GM19463 (cell line): ENCODE measurements around the gene ADSL.
"Not testable (repeated sequence)": the region's sequence is repeated elsewhere in the genome, so short reads cannot be mapped to it uniquely, and the experiment has no call there.

Source experiments
- ATAC-seq: cut with Tn5 transposase; IDR thresholded peaks from one replicate; pipeline ENCODE4 v1.9.1; 2021; ENCODE audit warnings: mild to moderate bottlenecking, moderate library complexity; ENCODE audit not compliant: unreplicated experiment

ADSL gene

DNA sequence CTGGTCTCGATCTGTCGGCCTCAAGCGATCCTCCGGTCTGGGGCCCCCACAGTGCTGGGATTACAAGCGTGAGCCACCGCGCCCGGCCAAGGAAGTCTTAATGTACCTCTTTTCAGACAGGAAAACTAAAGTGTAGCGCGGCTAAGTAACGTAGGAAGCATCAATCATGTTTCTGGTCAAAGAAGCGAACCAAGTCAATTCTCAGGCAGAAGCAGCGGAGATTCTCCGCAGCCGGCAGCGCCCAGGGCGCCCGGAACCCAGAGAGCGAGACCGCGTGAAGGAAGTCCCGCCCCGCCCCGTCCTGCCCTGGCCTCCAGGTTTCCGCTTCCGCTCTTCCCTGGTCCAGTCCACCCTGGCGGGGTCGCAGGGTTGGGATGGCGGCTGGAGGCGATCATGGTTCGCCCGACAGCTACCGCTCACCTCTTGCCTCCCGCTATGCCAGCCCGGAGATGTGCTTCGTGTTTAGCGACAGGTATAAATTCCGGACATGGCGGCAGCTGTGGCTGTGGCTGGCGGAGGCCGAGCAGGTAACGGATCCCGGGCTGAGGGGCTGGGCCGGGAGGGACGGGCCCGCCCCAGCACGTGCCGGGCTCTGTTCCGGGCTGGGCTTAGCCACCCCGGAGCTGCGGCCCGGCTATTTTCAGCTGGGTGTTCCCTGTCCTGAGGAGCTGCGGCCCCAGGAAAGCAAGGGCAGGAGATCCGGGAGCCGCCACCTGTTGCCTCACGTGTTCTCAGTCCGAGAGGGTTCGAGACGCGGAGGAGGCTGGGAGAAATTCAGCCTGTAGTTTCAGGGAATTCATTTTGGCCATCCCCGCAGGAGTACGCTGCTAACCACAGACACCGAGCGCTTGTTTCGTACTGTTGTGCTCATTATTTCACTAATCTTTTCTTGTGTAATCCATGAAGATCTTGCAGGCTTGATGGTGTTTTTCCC lies at the start of gene ADSL:
Gene ADSL (plus strand): TSS at position 316 of the 934 bp plus-strand sequence. CDS start 59 bp downstream, at position 375.
- peak; percentile 92 for ATAC-seq

DNA sequence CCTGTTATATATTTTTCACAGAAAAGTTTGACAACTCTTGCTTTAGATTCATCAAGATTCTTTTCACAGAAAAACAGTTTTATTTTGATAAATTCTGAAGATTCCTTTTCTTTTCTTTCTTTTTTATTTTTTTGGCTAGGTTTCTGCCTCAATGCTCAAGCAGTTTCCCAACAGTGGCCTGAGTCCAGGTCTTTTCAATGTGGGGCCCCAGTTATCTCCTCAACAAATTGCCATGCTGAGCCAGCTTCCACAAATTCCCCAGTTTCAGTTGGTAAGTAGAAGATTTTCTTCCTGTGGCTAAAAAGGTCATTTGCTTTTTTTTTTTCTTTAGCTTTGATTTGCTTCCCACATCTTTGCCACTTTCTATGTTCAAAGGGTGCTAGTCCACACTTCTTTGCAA lies 46.0 kb upstream of the ADSL start:
- ATAC-seq = no peak

DNA sequence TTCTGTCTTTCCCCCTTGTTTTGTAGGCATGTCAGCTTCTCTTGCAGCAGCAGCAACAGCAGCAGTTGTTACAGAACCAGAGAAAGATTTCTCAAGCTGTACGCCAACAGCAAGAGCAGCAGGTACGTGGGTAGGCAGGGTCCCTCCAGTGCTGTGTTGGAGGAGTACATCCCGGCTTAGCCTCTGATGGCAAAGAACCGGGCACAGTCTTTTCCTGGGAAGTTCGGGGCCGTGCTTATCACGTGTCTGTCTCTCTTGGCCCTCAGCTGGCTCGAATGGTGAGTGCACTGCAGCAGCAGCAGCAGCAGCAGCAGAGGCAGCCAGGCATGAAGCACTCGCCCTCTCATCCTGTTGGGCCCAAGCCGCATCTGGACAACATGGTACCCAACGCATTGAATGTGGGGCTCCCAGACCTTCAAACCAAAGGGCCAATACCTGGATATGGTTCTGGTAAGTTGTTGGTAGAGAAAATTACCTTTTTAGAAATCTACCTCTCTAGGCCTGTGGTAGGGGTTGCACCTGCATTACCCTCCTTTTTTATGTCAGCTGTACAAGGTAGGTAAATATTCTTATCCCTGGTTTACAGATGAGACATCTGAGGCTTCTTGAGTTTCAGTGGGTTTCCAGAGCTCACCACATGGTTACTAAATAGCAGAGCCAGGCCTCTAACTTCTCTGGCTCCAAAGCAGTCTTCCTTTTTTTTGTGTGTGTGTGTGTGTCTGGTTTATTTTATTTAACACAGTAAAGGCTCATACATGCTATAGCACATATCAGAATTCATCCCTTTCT lies 45.2 kb upstream of the ADSL start:
- ATAC-seq = peak; percentile 77

DNA sequence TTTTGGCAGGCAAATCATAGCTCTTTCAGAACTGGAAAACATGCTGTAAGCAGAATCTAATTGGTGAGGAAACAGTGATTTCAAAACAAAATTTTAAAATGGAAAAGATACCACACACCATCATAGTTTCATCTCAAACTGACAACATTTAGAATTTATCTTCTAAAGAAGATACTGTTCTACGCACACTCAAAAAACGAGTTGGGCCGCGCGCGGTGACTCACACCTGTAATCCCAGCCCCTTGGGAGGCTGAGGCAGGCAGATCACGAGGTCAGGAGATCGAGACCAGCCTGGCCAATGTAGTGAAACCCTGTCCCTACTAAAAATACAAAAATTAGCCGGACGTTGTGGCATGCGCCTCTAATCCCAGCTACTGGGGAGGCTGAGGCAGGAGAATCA lies 44.2 kb upstream of the ADSL start:
- no peak for ATAC-seq

DNA sequence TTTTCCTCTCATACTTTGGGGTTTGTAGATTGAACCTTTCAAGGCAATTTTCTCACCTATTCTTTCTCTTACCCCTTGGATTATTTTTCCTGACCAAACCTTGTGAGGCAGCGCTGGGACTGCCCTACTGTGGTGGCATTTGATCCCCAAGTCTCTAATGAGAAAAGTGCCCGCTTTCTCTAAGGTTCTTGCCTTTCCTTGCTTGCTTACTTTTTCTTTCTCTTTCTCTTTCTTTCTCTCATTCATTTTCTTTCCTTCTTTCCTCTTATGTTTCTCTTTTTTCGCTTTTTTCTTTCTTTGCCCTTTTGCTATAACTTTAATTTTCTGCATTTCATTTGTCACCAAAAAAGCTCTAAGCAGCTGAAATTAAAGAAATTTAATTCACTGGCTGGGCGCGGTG lies 40.7 kb upstream of the ADSL start:
- no peak for ATAC-seq

DNA sequence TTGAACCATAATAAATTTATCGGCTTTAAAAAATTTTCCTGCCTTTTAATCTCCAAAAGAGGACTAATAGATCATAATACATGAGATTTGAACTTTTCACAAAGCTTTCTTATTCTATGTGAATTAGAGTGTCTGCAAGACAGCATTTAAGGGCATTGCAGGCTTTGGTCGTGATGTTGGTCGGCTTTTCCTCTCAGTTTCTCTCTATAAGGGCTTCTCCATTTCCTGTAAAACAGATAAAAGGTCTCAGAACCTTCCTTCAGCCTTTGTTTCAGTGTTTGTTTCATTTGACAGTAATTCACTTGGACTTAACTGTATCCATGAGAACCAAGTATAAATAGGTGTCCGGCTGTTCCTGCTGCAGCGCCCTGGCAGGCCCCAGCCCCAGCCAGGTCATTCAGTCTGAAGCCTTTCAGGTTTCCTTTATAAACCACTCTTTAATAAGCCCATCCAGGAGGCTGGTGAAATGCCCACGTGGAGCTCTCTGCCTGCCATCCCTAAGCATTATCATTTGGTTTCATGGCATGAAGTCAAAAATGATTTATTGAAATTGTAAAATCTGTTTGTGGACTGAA lies 37.2 kb upstream of the ADSL start:
- ATAC-seq = no peak

DNA sequence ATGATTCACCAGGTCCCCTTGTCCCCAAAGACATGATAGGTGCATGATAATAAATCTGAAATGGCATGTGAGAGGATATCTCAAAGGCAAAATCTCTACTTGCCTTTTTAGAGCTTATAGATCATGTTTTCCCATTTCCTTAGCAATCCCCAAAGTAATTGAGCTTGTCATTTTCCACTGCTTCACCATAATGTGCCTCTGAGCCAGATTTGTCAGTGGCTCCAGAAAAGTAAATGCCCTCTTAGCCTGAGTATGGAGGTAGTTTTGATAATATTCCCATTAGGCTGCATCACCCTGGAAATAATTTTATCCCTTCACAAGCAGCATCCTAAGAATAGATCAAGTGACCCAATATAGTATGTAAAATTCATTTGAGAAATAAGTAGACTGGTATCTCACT lies 36.7 kb upstream of the ADSL start:
- no peak for ATAC-seq

DNA sequence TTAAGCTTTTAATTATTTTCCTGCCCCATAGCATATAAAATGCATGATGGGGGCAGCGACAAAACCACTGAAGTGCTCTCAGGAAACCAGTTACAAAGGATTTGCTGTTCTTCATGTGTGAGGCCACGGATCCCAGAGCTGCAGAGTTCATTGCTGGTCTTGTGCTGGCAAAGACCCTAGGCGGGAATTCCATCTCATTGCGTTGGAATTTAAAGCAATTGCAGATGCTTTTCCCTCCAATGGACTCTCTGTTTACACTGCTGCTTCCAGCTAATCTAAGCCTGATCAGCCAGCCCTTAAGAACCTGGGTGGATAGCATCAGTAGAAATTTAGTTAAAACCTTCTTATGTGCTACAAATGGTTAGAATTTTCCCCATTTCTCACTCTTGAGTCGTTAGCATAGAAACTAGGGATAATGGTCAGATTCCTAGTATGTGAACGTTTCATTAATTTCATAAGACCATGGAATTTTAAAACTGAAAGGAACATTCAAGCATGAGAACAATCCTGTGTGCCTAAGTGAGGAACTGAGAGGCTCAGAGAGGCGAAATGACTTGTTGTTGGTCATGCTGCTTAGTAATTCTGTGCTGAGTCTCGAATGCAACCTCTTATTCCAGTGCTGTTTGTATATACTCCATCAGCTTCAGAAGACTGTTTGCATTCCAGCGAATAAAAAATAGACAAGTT lies 36.1 kb upstream of the ADSL start:
- no peak for ATAC-seq

DNA sequence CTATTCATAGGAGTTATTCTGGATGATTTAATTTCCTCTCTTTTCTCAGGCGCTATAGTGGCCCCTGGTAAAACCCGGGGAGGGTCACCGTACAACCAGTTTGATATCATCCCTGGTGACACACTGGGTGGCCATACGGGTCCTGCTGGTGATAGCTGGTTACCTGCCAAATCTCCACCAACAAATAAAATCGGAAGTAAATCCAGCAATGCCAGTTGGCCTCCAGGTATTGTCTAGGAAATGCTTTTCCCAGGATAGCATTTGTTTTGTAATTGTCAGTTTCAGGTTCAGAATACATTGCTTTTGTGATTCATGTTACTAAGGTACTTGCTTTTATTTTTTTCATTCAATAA lies 35.6 kb upstream of the ADSL start:
- ATAC-seq = no peak

DNA sequence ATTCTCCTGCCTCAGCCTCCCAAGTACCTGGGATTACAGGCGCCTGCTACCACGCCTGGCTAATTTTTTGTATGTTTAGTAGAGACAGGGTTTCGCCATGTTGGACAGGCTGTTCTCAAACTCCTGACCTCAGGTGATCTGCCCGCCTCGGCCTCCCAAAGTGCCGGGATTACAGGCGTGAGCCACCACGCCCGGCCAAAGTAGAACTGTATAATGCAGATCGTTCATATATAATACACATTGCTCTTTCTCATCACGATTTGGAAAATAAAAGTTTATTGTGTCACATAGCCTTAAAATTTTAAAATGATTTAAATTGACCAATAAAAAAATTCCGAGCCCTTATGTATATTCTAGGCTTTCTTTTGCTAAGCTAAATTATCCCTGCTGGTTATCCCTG lies 34.7 kb upstream of the ADSL start:
- ATAC-seq = not testable (repeated sequence)

DNA sequence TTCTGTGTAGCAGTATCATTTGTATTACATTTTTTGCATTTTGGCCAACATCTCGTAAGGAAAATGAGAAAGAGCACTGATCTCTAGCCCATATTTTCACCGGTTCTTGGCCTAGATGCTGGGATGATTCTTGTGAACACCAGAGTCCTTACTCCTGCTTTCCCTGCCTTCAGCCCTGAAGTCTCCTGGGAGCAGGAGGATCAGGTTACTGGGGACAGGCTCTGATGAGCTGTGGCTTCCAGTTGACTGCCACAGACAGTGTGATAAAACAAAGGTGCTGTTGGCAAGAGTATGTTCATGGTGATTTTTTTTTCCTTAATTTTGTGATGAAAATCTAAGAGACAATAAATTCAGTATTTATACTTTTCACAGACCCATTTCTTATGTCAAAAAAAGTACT lies 34.2 kb upstream of the ADSL start:
- ATAC-seq = no peak

DNA sequence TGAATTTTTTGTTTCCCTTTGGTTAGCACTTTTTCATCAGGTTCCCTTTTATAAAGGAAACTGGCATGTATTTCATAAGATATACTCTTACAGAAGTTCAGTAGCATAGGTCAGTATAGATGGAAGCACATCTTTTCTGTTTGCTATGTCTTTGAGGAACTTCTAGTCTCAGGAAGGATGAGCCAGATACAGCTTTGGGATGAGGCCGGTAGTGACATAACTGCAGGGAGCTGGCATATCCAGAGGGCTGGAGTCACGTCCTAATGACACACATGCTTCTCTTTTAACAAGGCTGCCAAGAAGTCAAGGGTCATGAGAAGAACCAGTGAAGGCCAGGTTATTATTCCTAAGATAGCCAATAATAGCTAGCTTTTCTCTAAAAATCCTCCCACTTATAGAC lies 33.3 kb upstream of the ADSL start:
- ATAC-seq = no peak

DNA sequence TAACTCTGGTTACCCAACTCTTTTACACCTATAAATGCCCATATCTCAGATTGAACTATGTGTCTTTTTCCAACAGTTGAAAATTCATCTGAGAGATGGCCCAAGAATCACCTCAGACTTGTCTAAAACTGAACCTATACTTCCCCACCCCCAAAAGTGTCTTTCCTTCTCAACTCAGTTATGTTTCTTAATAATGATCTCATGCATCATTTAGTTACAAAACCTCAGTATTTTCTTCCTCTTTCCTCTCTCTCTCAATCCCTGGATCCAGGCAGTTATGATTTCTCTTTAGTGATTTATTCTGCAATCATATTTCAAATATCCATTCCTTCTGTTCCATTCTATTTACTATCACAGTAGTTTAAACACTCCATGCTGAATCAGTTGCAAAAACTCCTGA lies 32.3 kb upstream of the ADSL start:
- ATAC-seq = no peak

DNA sequence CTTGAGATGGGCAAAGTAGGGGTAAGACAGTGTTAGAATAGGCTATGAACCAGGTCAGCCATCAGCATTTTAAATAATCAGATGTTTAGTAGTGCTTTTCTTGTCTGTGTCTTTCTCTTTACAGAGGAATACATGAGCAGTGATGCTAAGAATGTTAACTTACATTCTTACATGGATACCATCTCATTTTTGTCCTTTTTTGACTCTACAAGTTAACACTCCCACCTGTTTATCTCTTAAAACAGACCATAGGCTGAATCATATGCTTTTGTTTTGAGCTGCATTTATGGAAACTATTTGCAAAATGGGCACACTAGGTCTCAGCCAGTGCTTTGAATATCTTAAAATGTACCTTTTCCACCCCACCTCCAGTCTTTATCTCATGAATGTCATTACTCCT lies 25.6 kb upstream of the ADSL start:
- no peak for ATAC-seq

DNA sequence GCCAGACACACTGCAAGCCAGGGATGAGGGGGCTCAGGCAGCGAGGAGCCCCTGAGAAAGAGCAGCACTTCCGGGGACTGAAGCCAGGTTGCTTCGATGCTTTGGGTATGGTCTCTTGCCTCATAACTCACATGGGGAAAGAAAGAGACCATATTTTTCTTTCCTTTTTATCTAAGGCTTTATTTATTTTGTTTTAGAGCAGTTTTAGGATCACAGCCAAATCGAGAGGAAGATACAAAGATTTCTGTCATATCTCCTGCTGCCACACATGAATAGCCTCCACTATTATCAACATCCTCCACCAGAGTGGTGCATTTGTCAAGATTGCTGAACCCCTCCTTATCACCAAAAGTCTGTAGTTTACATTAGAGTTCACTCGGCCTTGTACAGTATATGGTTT lies 24.3 kb upstream of the ADSL start:
- no peak for ATAC-seq

DNA sequence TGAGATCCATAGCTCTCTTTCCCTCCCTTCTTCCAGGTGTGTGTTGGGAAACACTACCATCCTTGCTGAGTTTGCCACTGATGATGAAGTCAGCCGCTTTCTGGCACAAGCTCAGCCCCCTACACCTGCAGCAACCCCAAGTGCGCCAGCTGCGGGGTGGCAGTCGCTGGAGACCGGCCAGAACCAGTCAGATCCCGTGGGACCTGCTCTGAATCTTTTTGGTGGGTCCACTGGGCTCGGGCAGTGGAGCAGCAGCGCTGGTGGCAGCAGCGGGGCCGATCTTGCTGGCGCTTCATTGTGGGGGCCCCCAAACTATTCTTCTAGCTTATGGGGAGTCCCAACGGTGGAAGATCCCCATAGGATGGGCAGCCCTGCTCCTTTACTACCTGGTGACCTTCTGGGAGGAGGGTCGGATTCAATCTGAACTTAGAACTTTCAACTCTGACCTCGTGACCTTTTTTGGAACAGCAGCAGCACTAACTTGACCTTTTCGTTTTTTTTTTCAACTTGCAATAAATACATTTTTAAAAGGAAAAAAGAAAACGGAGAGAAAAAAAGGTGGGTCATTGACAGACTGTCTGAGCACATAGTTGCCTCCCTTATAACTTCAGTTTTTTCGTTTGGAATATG lies 23.4 kb upstream of the ADSL start:
- ATAC-seq = no peak

DNA sequence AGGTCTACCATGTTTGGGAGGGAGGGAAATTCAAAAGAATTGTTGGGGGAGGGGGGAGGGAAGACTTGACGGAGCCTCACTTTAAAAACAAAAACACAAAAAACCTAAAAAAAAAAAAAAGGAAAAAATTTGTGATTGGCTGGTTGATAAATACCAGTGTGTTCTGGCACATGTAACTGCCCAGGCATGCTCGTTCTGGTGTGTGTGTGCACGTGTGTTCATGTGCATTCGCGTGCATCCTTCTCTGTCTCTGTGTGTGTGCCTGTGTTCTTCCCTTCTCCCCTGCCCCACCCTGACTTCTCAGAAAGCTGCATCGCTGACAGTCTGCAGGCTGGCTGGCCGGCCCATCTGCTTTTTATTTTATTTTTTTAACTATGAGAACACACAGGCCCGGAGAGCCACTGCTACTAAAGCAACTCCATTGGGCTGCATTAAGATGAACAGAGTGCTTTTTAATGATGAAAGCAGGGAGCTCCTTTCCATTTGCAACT lies 22.6 kb upstream of the ADSL start:
- no peak for ATAC-seq

DNA sequence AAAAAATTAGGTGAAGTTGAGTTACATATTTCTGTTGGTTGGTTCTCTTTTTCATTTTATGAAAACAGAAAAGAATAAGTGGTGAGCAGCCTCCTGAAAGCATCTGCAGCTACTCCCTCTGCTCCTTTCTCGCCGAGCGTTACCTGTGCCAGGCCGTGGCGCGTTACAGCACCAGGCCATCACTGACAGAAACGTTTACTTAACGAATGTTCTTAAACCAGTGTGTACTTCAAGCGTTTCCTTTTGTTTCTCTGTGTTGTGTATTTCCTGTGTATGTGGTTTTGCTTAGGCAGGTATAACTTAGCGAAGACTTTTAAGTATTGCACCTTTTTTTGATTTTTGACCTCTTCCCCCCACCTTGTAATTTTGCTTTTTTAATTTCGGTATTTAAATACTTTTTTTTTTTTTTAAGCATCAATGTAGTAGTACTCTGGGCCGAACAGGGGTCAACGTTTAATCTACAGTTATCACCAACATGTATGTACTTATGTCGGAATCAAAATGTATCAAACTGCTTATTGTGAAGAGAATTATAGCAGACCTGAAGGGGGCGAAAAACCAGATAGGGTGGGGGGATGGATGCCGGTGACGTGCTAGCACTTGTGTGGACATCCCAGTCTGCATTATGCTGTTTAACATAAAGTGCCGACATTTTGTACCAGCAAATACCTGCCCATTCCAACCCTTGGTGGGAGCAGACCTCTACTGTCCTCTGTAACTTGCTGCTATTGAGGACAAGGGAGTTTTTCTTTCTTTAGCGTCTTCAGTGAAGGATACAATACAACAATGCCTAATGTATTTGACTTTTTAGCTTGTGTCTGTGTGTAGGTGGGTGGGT lies 21.6 kb upstream of the ADSL start:
- no peak for ATAC-seq

DNA sequence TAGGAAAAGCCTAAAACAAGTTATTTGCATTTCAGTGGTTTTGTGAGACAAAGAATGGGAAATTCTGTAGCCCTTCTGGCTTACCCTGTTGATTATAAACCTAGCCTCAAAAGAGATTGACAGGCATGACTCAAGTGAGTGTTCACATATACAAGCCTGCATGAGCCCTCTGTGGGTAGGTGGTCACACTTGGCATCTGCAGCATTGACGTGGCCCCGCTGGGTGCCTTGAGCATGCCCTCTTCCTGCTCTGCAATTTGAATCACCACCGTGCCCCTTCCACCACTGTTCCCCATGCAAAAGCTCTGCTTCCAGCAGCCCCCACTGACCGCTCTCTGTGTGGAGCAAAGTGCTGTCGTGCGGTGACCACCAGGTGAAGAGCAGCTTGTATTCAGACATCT lies 21.0 kb upstream of the ADSL start:
- ATAC-seq = peak; percentile 57
